H1 (cell line): ENCODE measurements around the gene PRPF4. TPM values are rescaled to one million over a fixed set of nuclear protein-coding genes. Genes with fewer than 3 reads are reported as not detected.

Experiments used
- CTBP2 ChIP-seq: IDR thresholded peaks from 2 replicates; pipeline ENCODE4 v1.7.0; 2011; ENCODE audit warnings: borderline replicate concordance, mild to moderate bottlenecking, moderate library complexity, mixed read lengths, low read length; ENCODE audit not compliant: insufficient read depth, insufficient read length
- GTF2F1 ChIP-seq: IDR thresholded peaks from 2 replicates; pipeline ENCODE4 v1.6.1; 2012; ENCODE audit warnings: low read depth, low read length, improper control_type of control experiment, borderline replicate concordance
- USF2 ChIP-seq: IDR thresholded peaks from 2 replicates; pipeline ENCODE4 v1.6.1; 2011; ENCODE audit warnings: low read length, improper control_type of control experiment
- ZNF274 ChIP-seq: IDR thresholded peaks from 2 replicates; pipeline ENCODE4 v1.7.0; 2012; ENCODE audit warnings: low read length, borderline replicate concordance; ENCODE audit errors: extremely low read depth
- polyA plus RNA-seq, 7 experiments: library from polyadenylated mRNA; depleted of rRNA in 3 of 7; stranded (reverse) in 5 of 7; unstranded in 2 of 7; fragments of >200 nt in 5 of 7; fragments of 200-250 nt in 2 of 7; gene quantifications; 1 replicate in 5 of 7; 2 replicates in 1 of 7; 4 replicates in 1 of 7; pipeline versions ENCODE4 v1.2.1 to v1.2.3, GENCODE V29; 2011 to 2013; ENCODE audit warnings: missing spikeins in 2 of 7, mixed read lengths in 2 of 7
- total RNA-seq: library from RNA; stranded (reverse); fragmentation: NEBNext Ultra II Directional; extraction: Animal tissue kit (Norgen Biotek cat#: 25700); gene quantifications from 2 replicates; pipeline ENCODE4 v1.2.1, GENCODE V29; 2021

The PRPF4 gene
- total and polyA plus RNA-seq, 2 of the 8 experiments (the other 6 are each of a cell fraction or from before 2014, with no cell fraction given) = 15.2 to 33.4 TPM

- TF ChIP-seq ZNF274 = no peak
- no peak for TF ChIP-seq CTBP2
- no peak for TF ChIP-seq GTF2F1
- TF ChIP-seq USF2 = no peak
These were observed 13.6 kb downstream of the PRPF4 start (continued) for GRCh38 chr9:113289091-113289490.
